HG03442 (cell line): ENCODE measurements around the gene TMEM203.

Source experiments
- ATAC-seq: cut with Tn5 transposase; IDR thresholded peaks from one replicate; pipeline ENCODE4 v1.9.1; 2021; ENCODE audit warnings: mild to moderate bottlenecking, moderate library complexity; ENCODE audit not compliant: unreplicated experiment

Gene TMEM203

DNA sequence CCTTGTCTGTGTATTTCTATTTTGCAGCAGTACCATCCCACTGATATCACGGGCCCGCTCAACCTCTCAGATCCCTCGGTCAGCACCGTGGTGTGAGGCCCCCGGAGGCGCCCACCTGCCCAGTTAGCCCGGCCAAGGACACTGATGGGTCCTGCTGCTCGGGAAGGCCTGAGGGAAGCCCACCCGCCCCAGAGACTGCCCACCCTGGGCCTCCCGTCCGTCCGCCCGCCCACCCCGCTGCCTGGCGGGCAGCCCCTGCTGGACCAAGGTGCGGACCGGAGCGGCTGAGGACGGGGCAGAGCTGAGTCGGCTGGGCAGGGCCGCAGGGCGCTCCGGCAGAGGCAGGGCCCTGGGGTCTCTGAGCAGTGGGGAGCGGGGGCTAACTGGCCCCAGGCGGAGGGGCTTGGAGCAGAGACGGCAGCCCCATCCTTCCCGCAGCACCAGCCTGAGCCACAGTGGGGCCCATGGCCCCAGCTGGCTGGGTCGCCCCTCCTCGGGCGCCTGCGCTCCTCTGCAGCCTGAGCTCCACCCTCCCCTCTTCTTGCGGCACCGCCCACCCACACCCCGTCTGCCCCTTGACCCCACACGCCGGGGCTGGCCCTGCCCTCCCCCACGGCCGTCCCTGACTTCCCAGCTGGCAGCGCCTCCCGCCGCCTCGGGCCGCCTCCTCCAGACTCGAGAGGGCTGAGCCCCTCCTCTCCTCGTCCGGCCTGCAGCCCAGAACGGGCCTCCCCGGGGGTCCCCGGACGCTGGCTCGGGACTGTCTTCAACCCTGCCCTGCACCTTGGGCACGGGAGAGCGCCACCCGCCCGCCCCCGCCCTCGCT lies 37.5 kb downstream of the TMEM203 start:
- ATAC-seq: no peak

DNA sequence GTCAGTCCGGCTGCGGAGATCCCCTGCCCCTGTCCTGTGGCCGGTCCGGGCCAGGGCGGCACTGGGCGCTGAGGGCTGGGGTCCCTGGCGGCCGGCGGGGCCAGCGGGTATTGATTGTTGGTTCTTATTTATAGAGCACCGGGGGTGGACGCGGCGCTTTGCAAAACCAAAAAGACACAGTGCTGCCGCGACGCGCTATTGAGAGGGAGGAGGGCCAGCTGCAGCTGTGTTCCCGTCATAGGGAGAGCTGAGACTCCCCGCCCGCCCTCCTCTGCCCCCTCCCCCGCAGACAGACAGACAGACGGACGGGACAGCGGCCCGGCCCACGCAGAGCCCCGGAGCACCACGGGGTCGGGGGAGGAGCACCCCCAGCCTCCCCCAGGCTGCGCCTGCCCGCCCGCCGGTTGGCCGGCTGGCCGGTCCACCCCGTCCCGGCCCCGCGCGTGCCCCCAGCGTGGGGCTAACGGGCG lies 38.1 kb downstream of the TMEM203 start:
- no peak for ATAC-seq

DNA sequence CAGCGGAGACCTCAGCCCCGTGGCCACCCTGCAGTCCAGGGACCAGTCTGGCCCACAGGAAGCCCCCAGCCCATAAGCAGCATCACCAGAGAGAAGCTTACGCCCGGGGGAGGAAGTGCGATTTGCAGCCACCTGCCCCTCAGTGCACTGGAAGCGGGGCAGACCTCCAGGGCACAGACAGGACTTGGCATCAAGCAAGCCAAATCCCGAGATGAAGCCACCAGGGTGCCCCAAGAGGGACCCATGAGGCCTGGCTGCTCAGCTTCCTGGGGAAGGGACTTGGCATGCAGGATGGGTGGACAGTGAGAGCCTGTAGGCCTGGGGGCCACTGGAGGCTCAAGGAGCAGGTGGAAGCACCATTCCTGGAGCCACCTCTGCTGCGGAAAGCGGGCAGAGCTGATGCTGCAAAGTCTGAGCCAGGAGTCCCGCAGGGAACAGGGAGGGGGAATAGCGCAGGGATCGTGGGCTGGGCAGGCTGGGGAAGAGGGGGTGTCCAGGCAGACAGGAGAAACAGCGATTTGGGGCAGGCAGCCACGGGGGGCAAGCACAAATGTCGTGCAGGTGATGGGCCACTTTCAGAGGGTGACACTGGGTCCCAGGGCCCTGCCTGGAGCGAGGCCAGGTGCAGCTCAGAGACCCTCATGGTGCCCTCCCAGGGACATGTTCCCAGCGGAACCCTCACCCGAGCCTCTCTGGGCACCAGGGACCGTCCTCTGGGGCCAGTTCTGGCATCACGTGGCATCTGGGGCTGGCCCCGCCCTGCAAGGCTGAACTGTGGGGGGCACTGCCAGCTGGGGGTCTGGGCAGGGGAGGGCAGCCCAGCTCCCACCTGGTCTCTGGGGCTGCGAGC lies 38.8 kb downstream of the TMEM203 start:
- ATAC-seq: no peak

DNA sequence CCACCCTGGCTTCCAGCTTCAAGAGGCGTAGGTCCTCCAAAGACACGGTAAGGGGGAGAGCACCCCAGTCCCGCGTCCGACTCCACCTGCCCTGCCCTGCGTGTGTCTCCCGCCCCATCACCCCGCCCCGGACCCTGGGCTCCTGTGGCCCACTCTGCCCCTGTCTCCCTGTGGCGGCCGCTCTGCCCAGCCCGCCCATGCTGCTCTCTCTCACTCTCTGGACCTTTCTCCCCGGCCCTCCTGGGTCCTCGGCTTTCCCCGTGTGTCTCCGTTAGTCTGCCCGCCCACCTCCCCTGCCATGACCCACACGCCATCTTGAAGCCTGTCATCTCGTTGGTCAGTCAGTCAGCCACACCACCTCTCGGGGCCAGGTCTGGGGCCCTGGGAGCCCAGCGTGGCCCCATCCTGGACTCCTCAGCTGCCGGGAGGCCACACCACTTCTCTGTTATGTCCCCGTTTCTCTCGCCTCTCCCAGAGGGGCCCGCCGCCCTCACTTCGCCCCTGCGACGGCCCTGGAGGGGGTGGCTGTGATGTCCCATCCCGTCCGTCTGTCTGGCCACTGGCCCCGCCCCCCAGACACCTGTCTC lies 40.1 kb downstream of the TMEM203 start:
- ATAC-seq: no peak

DNA sequence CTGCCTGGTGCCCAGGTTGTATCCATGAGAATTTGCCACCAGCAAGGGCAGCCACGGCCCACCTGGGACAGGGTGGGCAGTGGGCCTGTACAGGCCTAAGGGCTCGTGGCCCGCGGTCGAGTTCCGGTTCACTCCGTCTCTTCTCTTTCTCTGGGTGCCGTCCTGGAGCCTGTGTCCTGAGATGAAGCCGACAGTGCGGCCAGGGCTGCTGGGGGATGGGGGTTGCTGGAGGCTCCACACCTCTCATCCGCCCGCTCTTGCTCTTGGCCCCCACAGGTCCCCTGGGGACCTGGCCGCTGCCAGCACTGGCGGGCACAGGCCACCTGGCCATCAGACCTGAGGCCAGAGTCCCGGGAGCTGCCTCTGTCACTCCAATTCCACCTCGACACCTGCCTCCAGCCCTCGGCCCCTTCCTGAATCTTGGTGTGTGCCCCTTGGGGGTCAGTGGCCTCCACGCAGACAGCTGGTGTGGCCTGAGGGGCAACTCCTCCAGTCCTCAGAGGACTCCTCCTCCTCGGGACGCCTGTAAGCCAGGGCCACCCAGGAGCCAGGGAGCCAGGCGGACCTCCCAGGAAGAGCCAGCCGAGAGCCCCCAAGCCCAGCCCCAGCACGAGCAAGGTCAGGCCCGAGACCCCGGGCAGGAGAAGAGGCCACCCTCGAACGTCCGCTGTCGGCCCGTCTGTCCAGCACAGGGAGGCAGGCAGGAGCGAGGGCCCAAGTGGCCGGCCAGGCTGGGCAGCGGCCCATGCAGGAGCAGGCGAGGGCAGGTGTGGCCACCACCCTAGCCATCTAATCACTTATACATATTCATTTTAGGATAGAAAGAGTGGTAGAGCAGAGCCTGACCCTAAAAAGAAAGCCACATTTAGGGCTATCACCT lies 40.8 kb downstream of the TMEM203 start:
- ATAC-seq: no peak

DNA sequence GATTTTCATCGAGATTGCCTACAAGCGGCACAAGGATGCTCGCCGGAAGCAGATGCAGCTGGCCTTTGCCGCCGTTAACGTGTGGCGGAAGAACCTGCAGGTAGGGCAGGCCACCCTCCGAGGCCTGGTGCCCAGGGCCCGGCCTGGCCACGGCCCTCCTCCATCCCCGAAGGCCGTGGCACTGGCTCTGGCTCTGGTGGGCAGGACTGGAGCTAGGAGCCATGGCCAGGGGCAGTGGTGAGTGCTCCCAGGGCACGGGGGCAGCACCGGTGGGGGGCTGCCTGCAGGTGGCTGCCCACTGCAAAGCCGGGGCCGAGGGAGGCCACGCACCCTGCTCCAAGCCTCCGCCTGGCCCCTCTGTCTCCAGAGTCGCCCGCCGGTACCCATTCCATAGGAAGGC lies 41.6 kb downstream of the TMEM203 start:
- ATAC-seq: no peak

DNA sequence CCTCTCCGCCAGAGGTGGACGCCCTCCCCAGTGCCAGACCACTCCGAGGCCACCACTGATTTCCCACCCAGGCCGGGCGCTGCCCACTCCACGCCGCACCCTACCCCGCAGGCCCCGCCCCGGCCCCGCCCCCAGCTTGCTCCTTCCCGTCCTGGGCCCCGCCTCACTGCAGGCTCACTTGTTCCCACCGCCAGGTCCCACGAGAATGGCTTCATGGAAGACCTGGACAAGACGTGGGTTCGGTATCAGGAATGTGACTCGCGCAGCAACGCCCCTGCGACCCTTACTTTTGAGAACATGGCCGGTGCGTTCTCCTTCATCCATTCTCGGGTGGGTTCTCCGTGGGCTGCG lies 42.1 kb downstream of the TMEM203 start:
- ATAC-seq: no peak

DNA sequence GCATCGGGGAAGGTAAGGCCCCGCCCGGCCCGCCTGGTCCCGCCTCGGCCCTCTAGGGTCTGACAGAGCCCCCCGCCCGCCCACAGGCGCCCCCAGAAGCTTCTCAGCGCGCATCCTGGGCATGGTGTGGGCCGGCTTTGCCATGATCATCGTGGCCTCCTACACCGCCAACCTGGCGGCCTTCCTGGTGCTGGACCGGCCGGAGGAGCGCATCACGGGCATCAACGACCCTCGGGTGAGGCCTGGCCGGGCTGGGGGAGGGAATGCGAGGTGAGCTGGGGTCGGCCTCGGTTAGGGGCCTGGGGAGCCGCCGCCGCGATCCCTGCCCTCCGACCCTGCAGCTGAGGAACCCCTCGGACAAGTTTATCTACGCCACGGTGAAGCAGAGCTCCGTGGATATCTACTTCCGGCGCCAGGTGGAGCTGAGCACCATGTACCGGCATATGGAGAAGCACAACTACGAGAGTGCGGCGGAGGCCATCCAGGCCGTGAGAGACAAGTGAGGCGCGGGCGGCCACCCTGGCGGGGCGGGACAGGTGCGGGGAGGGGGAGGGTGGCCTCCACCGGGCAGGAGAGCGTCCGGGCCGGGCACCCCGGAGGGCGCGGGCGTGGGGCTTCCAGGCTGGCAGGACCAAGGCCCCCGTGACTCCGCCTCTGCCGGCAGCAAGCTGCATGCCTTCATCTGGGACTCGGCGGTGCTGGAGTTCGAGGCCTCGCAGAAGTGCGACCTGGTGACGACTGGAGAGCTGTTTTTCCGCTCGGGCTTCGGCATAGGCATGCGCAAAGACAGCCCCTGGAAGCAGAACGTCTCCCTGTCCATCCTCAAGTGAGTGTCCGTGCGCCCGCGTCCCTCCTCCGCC lies 42.7 kb downstream of the TMEM203 start:
- ATAC-seq: no peak

DNA sequence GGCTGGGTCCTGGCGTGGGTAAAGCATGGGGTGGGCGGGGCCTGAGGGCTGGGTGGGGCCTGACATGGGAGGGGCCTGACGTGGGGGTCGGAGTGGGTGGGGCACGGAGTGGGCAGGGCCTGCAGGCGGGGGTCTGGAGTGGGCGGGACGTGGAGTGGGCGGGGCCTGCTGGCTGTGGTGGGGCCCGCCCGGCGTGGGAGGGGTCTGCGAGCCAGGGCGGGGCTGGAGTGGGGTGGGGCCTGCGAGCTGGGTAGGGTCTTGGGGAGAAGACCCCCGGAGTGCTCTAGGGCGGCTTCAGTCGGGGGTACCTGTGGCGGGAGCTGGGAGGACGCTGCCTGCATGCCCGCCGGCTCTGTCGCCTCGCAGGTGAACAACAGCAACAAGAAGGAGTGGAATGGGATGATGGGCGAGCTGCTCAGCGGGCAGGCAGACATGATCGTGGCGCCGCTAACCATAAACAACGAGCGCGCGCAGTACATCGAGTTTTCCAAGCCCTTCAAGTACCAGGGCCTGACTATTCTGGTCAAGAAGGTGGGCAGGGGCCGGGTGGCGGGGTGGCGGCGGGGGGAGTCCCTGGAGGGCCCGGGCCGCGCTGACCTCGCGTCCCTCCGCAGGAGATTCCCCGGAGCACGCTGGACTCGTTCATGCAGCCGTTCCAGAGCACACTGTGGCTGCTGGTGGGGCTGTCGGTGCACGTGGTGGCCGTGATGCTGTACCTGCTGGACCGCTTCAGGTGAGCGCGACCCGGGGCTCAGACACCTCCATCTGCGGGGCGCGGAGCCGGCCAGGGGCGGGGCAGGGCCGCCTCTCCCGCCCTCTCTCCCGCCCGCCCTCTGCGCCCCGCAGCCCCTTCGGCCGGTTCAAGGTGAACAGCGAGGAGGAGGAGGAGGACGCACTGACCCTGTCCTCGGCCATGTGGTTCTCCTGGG lies 43.6 kb downstream of the TMEM203 start:
- ATAC-seq: no peak

DNA sequence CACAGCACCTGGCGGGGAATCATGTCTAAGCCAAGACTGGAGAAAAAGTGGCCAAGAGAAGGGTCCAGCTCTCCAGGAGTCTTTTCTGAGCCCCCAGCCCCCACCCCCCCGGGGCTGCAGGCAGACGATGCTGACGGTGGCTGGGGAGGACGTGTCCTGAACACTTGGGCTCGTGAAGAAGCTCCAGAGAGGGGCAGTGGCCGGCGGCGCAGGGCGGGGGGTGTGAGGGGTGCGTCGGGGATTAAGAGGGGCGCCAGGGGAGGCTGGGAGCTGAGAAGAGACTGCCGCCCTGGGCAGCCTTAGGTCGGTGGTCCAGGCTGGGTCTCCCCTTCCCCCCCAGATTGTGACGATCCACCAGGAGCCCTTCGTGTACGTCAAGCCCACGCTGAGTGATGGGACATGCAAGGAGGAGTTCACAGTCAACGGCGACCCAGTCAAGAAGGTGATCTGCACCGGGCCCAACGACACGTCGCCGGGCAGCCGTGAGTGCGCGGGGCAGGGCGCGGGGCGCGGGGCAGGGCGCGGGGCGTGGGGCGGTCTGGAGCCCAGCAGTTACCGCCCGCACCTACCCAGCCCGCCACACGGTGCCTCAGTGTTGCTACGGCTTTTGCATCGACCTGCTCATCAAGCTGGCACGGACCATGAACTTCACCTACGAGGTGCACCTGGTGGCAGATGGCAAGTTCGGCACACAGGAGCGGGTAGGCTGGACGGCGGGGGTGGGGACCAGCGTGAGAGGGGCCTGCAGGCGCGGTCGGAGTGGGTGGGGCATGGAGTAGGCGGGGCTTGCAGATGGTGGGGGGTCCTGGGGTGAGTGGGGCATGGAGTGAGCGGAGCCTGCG lies 44.5 kb downstream of the TMEM203 start:
- ATAC-seq: no peak

DNA sequence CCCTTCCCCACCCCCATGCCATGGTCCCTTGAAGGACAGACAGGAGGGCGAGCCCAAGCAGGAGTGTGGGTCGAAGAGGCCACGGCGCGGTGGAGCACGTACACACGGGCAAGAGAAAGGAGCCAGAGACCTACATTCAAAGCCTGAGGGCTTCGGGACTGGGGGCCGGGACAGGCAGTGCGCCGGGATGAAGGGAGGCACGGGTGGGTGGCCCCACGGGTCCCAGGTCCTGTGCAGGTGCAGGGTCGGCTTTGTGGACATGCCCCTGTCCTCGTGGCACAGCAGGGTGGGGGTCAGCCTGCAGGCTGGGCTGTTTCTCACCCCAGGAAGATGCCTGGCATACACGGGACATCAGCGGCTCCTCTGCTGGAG lies 45.4 kb downstream of the TMEM203 start:
- no peak for ATAC-seq

DNA sequence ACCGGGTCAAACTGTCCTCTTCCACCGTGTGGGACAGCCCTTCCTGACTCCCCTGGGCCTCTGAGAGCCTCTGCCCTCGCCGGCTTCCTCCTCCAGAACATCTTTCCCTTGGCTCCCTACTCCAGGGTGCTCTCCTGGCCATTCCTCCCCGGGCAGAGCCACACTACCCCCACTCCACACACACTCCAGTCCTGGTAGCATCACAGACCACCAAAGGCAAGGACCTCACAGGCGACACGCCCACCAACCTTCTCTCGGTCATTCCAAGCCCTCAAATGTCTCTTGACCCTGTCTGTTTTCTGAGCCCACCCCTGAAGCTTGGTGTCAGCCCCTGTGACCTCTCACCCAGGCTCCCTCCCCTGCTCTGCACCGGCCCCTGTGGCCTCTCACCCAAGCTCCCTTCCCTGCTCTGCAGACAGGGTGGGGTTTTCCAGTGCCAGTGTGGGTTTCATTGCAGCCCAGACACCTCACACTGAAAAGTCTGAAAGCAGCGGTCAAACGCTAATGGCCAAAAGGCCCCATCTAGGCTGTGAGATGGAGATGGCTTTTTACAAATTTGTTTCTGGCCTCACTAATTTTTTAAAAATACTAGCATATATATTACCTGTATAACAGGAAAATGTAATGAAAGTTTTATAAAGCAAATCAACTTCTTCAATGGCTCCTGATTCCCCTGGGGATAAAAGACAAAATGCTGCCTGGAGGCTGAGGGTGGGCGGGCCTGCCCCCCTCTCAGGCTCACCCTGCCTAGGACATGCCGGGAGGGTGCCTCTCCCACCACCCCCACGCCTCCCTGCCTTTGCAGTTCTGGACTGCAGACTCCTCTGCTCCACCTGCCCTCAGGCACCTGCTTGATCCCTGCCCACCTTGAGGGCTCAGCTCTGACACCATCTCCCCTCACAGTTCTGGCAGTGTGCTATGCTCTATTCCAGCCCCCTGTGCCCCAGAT lies 46.1 kb downstream of the TMEM203 start:
- no peak for ATAC-seq

DNA sequence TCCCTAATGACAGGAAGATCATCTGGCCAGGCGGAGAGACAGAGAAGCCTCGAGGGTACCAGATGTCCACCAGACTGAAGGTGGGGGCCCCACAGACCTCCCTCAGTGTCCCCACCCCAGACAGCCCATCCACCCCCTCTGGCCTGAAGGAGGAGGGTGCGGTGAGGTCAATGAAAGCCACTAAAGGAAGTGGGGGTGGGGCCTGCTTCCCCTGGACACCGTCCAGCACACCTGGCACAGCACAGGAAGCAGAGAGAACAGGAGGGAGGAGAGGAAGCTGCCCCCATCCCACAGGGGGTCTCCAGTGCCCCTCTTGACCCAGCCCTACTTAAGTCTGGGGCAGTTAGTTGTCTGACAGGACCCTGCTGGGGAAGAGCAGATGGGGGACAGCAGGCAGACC lies 46.8 kb downstream of the TMEM203 start:
- no peak for ATAC-seq

DNA sequence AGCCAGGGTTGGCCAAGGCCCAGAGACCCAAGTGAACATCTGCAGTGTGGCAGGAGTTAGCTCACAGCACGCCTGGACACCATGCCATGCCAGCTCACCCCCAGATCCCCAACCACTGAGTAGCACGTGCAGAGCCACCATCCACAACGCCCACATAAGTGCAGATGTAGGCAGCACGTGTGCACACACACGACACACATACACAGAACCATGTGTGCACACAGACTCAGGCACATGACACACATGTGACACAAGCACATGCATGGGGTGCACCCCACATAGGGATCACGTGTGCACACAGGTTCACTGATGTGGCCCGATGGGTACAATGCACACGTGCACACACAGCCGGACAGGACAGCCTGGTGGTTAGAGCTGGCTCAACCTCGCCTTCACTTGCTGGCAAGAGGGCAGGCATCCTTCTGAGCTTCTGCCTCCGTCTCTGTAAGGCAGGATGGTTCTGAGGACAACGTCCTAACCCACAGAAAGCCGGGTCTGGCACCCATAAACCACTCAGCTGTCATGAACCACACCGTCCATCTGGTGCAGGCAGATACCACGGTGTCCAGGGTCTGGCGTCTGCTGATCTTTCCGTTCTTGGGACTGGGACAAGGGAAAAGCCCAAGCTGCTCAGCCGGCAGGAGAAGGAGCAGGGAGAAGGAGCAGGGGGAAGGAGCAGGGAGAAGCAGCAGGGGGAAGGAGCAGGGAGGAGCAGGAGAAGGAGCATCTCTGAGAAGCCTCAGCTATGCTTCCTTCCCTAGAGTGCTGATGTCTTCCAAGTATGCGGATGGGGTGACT lies 47.6 kb downstream of the TMEM203 start:
- no peak for ATAC-seq

DNA sequence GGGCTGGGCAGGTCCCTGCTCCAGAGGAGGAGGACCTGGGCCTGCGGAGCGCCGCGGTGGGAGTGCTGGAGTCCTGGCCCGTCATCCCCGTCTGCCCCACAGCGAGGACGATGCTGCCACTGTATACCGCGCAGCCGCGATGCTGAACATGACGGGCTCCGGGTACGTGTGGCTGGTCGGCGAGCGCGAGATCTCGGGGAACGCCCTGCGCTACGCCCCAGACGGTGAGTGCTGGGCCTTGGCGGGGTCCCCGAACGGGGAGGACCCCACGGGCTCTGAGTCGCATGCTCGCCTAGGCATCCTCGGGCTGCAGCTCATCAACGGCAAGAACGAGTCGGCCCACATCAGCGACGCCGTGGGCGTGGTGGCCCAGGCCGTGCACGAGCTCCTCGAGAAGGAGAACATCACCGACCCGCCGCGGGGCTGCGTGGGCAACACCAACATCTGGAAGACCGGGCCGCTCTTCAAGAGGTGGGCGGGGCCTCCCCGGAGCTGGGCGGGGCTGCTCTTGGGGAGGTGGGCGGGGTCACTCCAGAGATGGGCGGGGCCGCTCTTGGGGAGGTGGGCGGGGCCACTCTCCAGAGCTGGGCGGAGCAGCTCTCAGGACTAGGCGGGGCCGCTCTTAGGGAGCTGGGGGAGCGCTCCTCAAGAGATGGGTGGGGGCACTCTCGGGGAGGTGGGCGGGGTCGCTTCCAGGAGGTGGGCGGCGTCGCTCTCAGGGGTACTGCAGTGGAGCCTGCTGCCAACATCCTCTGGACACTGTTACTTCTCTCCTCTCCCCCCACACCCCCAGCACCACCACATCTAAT lies 48.7 kb downstream of the TMEM203 start:
- ATAC-seq: no peak
